IPS-18c (cell line): ENCODE results near the gene ABCA4.
"Not testable (repeated sequence)": the region's sequence is repeated elsewhere in the genome, so short reads cannot be mapped to it uniquely, and the experiment has no call there.

Experiments used
- H3K4me3 ChIP-seq: 2 replicates; pipeline ENCODE4 v1.7.0; 2013; ENCODE audit warnings: low read depth, mild to moderate bottlenecking, low read length, moderate library complexity; ENCODE audit not compliant: insufficient read depth
- H3K9me3 ChIP-seq: one replicate; pipeline ENCODE4 v1.6.1; 2013; ENCODE audit warnings: mild to moderate bottlenecking, low read length, moderate library complexity; ENCODE audit not compliant: control insufficient read depth, insufficient read depth

ABCA4 gene

GRCh38 chr1:94012708-94013366, 108.1 kb downstream of the ABCA4 start:
- Histone ChIP-seq H3K4me3 (no peak overlapping the region), H3K9me3 (no peaks in the 10 kb centered on the region)

DNA sequence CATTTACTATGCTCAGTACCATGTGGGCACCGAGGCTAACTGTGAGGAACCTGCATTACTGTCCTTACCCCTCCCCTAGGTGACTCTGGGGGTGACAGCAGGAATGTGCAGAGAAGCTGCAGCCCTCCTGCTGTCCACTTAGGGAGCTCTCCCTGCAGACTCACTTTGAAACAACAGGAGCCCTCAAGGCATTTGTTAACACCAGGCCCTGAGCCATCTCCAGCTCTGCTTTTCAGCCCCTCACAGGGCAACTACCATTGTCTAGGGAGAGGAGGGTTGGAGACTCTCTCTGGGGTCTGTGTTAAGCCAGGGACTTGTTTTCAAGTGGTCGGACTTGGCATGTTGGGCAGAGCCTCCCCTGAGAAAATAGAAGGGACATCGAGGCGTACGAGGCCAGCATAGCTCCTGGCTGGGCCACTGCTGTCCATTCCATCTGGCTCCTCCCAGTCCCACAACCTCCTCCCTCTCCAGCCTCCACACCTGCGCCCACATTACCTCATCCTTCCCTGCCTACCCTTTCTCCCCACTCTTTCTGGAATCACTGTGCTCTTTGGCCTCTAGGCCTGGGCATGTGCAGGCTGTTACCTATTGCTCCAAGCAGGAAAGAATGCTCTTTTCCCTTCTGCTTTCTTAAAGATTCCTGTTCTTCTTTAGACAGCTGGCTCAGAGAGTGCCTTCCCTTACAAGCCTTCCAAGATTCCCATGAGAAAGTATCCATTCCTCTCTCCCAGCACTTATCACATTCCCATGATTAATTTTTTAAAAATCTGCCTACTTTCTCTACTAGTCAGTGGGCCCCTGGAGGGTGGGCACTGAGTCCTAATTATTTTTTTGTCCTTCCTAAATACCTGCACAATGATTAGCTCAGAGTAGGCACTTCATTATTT, 109.0 kb downstream of the ABCA4 start:
- Histone ChIP-seq H3K9me3 (no peaks in the 10 kb centered on the region), H3K4me3 (no peak overlapping the region)

DNA sequence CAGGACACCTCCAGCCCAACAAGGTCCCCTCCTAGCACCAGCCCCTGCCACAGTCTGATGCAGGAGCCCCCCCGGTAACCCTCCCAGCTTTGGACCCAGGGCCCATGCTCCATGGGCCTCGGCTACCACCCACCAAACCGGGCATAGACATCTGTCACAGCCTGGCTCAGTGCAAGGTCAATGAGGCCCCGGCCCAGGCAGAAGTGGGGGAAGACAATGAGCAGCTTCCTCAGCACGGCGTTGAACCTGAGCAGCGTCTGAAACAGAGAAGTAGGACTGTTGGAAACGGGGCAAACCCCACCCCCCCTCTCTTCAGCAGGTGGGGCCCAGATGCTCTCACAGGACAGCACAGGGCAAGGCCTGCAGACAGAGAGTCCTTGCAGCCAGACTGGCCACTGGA, 109.8 kb downstream of the ABCA4 start:
- Histone ChIP-seq H3K9me3 (no peaks in the 10 kb centered on the region), H3K4me3 (no peak overlapping the region)

GRCh38 chr1:94009304-94009703, 111.6 kb downstream of the ABCA4 start:
- H3K9me3 ChIP-seq, result no peaks in the 10 kb centered on the region

GRCh38 chr1:94006604-94007003, 114.3 kb downstream of the ABCA4 start:
- H3K4me3 ChIP-seq, result no peak overlapping the region
- no peaks in the 10 kb centered on the region for H3K9me3 ChIP-seq

More at GRCh38 chr1:94009304-94009703, 111.6 kb downstream of the ABCA4 start:
- H3K4me3 ChIP-seq, result no peak overlapping the region

DNA sequence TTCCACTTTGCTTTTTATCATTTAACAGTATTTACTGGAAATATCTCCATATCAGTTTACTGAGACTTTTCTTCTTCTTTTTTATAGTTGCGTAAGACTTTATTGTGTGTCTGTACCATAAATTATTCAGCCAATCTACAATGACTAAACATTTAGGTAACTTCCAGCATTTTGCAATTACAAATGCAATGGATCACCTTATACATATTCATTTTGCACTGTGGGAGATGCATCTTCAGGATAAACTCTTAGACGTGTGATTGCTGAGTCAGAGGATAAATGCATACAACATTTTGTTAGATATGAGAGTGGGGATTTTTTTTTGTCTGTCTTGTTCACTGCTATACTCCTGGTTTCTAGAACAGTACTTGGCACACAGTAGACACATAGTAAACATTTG, 116.0 kb downstream of the ABCA4 start:
- Histone ChIP-seq H3K9me3 (no peaks in the 10 kb centered on the region), H3K4me3 (no peak overlapping the region)

- H3K9me3 ChIP-seq, result no peaks in the 10 kb centered on the region
Measured at GRCh38 chr1:94002046-94002787, 118.7 kb downstream of the ABCA4 start.

DNA sequence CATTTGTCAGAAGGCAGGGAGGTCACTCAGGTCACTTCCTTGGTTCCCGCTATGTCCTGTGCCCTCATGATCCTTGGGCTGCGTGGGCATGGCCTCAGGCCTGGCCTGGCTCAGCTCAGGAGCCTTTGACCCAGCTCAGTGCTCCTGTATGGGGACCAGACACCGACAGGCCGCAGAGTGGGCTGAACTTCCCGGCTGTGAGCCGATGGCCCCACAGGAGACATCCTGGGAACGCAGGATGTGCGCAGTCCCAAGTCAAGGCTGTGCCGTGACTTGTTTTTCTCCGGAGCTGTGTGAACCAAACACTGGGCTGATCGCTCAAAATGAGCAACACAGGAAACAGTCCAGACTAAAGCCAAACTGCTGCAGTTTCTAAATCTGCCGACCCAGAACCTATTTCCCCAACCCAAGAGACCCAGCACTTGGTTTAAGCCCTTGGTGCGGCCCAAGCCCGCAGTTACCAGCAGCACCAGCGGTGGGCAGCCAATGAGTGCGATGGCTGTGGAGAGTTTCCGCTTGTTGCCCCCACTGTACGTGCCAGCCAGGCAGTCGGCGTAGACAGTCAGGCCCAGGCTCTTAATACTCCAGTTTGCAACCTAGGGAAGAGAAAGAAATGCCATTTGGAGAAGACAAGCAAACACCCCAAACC, 119.4 kb downstream of the ABCA4 start:
- Histone ChIP-seq H3K4me3 (no peak overlapping the region), H3K9me3 (no peaks in the 10 kb centered on the region)

More at GRCh38 chr1:94002046-94002787, 118.7 kb downstream of the ABCA4 start:
- H3K4me3 ChIP-seq, result no peak overlapping the region

DNA sequence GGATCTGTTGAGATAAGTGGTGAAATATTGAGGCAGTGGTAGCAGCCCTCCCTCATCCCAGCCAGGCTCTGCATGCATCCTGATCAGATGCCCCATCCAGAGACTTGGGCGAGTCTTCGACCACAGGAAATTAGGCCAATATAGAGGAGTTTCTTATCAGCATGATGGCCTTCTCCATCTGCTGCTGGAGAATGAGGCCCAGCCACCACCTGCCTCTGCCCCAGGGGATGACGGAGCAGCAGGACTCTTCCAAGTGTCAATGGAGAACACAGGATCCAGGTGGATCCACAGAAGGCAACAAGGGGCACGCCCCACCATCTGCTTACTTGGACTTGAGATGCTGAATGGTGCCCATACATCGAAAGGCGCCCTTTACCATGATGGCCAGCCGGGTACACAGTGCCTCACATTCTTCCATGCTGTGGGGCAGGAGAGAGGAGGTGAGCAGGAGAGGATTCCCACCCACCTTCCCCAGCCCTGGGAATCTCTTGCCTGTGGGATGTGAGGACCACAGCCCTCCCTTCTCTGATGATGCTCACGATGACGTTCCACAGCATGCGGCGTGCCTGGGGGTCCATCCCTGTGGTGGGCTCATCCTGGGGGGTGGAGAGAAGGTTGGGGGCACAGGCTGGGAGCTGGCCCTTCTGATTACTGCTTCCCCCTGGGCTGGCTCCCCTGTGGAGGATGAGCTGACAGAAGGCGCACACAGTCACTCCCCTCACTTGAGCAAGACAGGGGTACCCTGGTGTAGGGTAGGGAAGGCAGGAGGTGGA, 120.3 kb downstream of the ABCA4 start:
- H3K9me3 ChIP-seq, result no peaks in the 10 kb centered on the region
- no peak overlapping the region for H3K4me3 ChIP-seq

- no peaks in the 10 kb centered on the region for H3K9me3 ChIP-seq
- H3K4me3 ChIP-seq, result no peak overlapping the region
Measured at GRCh38 chr1:93999840-94000415, 121.0 kb downstream of the ABCA4 start.

DNA sequence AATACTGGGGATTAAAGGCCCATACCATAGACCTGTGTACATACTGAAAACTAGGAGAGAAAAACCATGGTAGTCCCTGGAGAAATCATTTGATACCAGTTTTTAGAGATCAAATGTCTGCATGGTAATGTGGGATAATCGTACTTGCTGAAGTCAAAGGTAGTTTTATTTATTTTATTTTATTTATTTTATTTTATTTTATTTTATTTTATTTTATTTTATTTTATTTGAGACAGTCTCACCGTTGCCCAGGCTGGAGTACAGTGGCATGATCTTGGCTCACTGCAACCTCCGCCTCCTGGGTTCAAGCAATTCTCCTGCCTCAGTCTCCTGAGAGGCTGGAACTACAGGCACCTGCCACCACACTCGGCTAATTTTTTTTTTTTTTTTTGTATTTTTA, 122.4 kb downstream of the ABCA4 start:
- not testable (repeated sequence) for H3K9me3 ChIP-seq, H3K4me3 ChIP-seq

DNA sequence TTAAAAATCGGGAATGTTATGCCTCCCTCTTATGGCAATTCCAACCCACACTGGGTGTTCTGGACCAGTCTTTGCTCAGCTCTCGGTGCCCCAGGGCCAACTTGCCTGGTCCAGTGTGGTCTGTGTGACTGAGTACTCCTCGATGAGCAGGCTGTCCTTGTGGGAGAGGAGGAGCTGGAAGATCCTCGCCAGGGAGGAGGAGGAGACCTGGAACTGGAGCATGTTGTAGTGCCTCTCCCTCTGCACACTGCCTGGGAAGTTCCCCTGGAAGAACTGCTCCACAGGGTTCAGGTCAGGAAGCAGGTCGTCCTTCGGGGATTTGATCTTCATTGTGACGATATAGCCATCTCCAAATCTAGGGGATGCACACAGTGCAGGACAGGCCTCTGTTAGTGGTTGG, 123.2 kb downstream of the ABCA4 start:
- H3K9me3 ChIP-seq, result no peaks in the 10 kb centered on the region
- H3K4me3 ChIP-seq, result no peak overlapping the region

DNA sequence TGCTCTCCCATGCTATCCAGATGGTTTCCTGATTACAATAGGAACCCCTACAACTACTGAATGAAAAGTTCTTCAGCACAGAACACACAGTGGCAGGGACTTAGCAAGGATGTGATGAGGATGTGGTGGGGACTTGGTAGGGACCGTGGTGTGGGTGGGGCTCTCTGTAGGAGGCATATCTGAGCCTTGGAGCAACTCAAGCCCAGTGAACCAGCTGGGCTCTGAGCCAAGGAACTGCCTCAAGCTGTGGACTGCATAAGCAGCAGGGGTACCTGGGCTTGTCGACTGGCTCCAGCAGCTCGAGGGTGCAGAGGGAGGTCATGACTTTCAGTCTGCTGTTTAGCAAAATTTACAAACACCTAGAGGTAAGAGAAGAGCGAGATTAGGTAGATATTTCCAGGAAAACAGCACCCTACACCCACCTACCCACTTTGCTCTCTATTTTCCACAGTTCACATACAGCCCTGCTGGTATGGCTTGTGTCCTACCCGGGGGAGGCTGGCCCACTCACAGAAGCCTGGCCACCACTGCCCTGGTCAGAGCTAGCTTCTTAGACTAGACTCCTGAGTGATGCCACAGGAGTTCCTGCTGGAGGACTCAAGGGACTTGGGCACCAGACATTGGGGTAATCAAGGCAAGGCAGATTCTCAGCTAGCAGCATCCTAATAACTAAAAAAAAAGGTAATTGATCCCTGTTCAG, 125.0 kb downstream of the ABCA4 start:
- H3K9me3 ChIP-seq, result no peaks in the 10 kb centered on the region
- H3K4me3 ChIP-seq, result no peak overlapping the region

DNA sequence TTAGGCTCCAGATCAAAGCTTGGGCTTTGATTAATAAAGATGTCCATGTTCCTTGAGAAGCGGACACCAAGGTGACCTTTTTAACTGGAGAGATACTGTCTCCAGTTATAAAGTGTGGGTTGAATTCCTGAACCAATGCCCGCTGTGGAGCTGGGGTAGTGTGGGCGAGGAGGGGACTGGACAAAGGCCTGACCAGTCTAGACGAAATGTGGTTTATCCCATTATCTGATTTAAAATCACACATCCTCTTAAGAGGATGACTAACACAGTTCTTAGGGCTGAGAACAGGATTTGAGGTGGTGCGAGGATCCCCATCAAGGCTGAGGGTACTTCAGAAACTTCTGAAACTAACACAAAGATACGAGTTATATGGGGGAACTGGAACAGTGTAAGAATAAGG, 127.2 kb downstream of the ABCA4 start:
- no peak overlapping the region for H3K4me3 ChIP-seq
- no peaks in the 10 kb centered on the region for H3K9me3 ChIP-seq

DNA sequence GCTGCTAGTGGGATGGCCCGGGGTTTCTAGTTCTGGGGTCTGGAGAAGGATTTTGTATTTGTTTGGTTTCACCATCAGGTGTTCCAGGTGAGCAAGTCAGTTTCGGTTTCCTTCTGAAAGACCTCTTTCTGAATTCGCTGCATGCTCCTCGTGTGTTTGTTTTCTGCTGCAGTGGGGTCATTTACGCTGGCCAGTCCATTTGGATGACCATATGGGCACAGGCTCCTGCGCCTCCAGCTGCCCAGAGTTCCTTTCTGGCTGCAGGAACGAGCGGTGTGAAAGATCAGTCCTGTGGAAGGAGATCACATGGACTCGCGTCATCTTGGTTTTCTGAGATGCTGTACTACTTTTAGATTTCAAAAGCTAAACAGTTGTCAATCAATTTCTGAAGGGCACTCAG, 128.0 kb downstream of the ABCA4 start:
- Histone ChIP-seq H3K4me3 (no peak overlapping the region), H3K9me3 (no peaks in the 10 kb centered on the region)

- no peak overlapping the region for H3K4me3 ChIP-seq
- H3K9me3 ChIP-seq, result no peaks in the 10 kb centered on the region
Measured at GRCh38 chr1:93992190-93992589, 128.8 kb downstream of the ABCA4 start.
